Measurements from ENCODE around the gene HOXA3.

GRCh38 chr7:27095050-27095896 is 57.1 kb downstream of the HOXA3 start:
- TF ChIP-seq PBX3 (IDR thresholded peaks at IDR 0.05) (no peak), CTCF (IDR thresholded peaks at IDR 0.05) (no peak), CHD2 (IDR thresholded peaks at IDR 0.05; ENCODE audit: low read length, partially characterized antibody) (no peak), POLR2A (IDR thresholded peaks at IDR 0.05; ENCODE audit: low read length) (no peak), MAX (IDR thresholded peaks at IDR 0.05) (no peak), JUN (IDR thresholded peaks at IDR 0.05) (no peak), KDM1A (IDR thresholded peaks at IDR 0.05; ENCODE audit: low read depth) (no peak), CHD4 (IDR thresholded peaks at IDR 0.05; ENCODE audit: borderline replicate concordance) (no peak), ZNF302 (CRISPR knock-in tag; IDR thresholded peaks at IDR 0.05) (no peak), FOSL2 (IDR thresholded peaks at IDR 0.05) (no peak), FOSL2 (CRISPR knock-in tag; IDR thresholded peaks at IDR 0.05) (no peak), FOXS1 (CRISPR knock-in tag; IDR thresholded peaks at IDR 0.05) (no peak), POLR2AphosphoS2 (conservative IDR thresholded peaks at IDR 0.05; ENCODE audit: low read length) (no peak), GATA3 (IDR thresholded peaks at IDR 0.05; ENCODE audit: borderline replicate concordance) (no peak)
- TF ChIP-seq, protein P1, sequence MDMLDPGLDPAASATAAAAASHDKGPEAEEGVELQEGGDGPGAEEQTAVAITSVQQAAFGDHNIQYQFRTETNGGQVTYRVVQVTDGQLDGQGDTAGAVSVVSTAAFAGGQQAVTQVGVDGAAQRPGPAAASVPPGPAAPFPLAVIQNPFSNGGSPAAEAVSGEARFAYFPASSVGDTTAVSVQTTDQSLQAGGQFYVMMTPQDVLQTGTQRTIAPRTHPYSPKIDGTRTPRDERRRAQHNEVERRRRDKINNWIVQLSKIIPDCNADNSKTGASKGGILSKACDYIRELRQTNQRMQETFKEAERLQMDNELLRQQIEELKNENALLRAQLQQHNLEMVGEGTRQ (IDR thresholded peaks at IDR 0.05), result no peak
